ENCODE data around the gene CENPU. TPM values are rescaled to one million over a fixed set of nuclear protein-coding genes. Genes with fewer than 3 reads are reported as not detected.

Gene CENPU
- polyA plus RNA-seq, 1 experiment: 8.0 TPM

GRCh38 chr4:184751585-184751956, 17.7 kb upstream of the CENPU start:
- Histone ChIP-seq H3K4me3 (ENCODE audit: low read depth, low read length) (no peak overlapping the region), H3K27ac (ENCODE audit: low read depth, low read length) (no peak overlapping the region), H3K27me3 (ENCODE audit: control insufficient read depth, insufficient read depth, low read length) (no peaks in the 10 kb centered on the region), H3K9me3 (ENCODE audit: control insufficient read depth, insufficient read depth, low read length) (no peaks in the 10 kb centered on the region)
- no peak for TF ChIP-seq CTCF (IDR thresholded peaks at IDR 0.05; ENCODE audit: low read depth, low read length)
- POLR2A ChIA-PET: no interaction called here
- CTCF ChIA-PET: interaction anchor here (1.5 to 1.6 kb wide), 2 partner anchors 232 to 344 kb away, joined by 4 to 6 read pairs; no protein-coding TSS in a partner anchor
- no peak for DNase-seq (ENCODE audit: low read depth, low spot score)

- no peaks in the 10 kb centered on the region for H3K27me3 ChIP-seq (ENCODE audit: control insufficient read depth, insufficient read depth, low read length)
- no peak overlapping the region for H3K4me3 ChIP-seq (ENCODE audit: low read depth, low read length)
- no peak for DNase-seq (ENCODE audit: low read depth, low spot score)
- no peaks in the 10 kb centered on the region for H3K9me3 ChIP-seq (ENCODE audit: control insufficient read depth, insufficient read depth, low read length)
- no peak for TF ChIP-seq CTCF (IDR thresholded peaks at IDR 0.05; ENCODE audit: low read depth, low read length)
- ChIA-PET CTCF (interaction anchor here (1.5 kb wide), 1 partner anchor 345 kb away, joined by 6 read pairs; no protein-coding TSS in a partner anchor), POLR2A (interaction anchor here (0.6 kb wide), 1 partner anchor 42 kb away, joined by 5 read pairs; no protein-coding TSS in a partner anchor)
- H3K27ac ChIP-seq (ENCODE audit: low read depth, low read length): no peak overlapping the region
These were observed 17.2 kb upstream of the CENPU start for GRCh38 chr4:184750926-184751584.

GRCh38 chr4:184748251-184748652, 14.4 kb upstream of the CENPU start:
- ChIA-PET POLR2A (no interaction called here), CTCF (no interaction called here)
- no peaks in the 10 kb centered on the region for H3K27me3 ChIP-seq (ENCODE audit: control insufficient read depth, insufficient read depth, low read length)
- no peak overlapping the region for H3K4me3 ChIP-seq (ENCODE audit: low read depth, low read length)
- TF ChIP-seq CTCF (IDR thresholded peaks at IDR 0.05; ENCODE audit: low read depth, low read length): no peak
- no peak overlapping the region for H3K27ac ChIP-seq (ENCODE audit: low read depth, low read length)
- no peak for DNase-seq (ENCODE audit: low read depth, low spot score)
- no peaks in the 10 kb centered on the region for H3K9me3 ChIP-seq (ENCODE audit: control insufficient read depth, insufficient read depth, low read length)

GRCh38 chr4:184747034-184747830, 13.3 kb upstream of the CENPU start:
- DNase-seq (ENCODE audit: low read depth, low spot score): no peak
- no peaks in the 10 kb centered on the region for H3K9me3 ChIP-seq (ENCODE audit: control insufficient read depth, insufficient read depth, low read length)
- no peaks in the 10 kb centered on the region for H3K27me3 ChIP-seq (ENCODE audit: control insufficient read depth, insufficient read depth, low read length)
- TF ChIP-seq CTCF (IDR thresholded peaks at IDR 0.05; ENCODE audit: low read depth, low read length): no peak
- ChIA-PET POLR2A (interaction anchor here (0.8 to 1.7 kb wide), 2 partner anchors 13 to 42 kb away, joined by 4 to 10 read pairs; partner anchors contain the start of gene CENPU), CTCF (interaction anchor here (0.6 to 2.7 kb wide), 5 partner anchors 13 to 598 kb away, joined by 3 to 32 read pairs (median 4); partner anchors contain the start of gene CENPU)
- H3K4me3 ChIP-seq (ENCODE audit: low read depth, low read length): no peak overlapping the region
- no peak overlapping the region for H3K27ac ChIP-seq (ENCODE audit: low read depth, low read length)

Data from AG04450 (cell line).